HEK293 (cell line): ENCODE data around the gene PHEX.

Experiments
- CTCF ChIA-PET: fragments of 350-600 bp; formaldehyde crosslinking; extraction: SDS; loops from one replicate; lab custom pipeline; 2021; ENCODE audit warnings: antibody characterized with exemption; lab: Yijun Ruan, JAX
- POLR2A ChIA-PET: fragments of 300-600 bp; formaldehyde crosslinking; extraction: SDS; loops from one replicate; lab custom pipeline; 2020; ENCODE audit warnings: antibody characterized with exemption, inconsistent platforms; lab: Yijun Ruan, JAX
- H3K27ac ChIP-seq: fragments of 200-500 bp; sonication (Bioruptor generic); 2 replicates; pipeline ENCODE4 v1.5.1; 2014; ENCODE audit warnings: low read depth, low read length, control low read depth, inconsistent platforms; ENCODE audit errors: extremely low read depth
- H3K36me3 ChIP-seq, 2 experiments: fragments of 200-500 bp in 1 of 2; sonication (Bioruptor generic) in 1 of 2; 1 replicate in 1 of 2; 2 replicates in 1 of 2; pipeline ENCODE4 v1.5.1; 2014 to 2017; ENCODE audit warnings: inconsistent platforms in 2 of 2, low read length in 2 of 2; ENCODE audit not compliant: control insufficient read depth in 2 of 2, insufficient read depth in 1 of 2
- H3K4me1 ChIP-seq: fragments of 200-500 bp; sonication (Bioruptor generic); 2 replicates; pipeline ENCODE4 v1.5.1; 2014; ENCODE audit warnings: mild to moderate bottlenecking, low read length, inconsistent platforms; ENCODE audit not compliant: control insufficient read depth, insufficient read depth
- H3K4me3 ChIP-seq: 2 replicates; pipeline ENCODE4 v1.5.1; 2011; ENCODE audit warnings: low read depth, mild to moderate bottlenecking, control low read depth, low read length, moderate library complexity
- H3K9me3 ChIP-seq: fragments of 200-500 bp; sonication (Bioruptor generic); 2 replicates; pipeline ENCODE4 v1.5.1; 2014; ENCODE audit warnings: low read depth, low read length, inconsistent platforms; ENCODE audit not compliant: control insufficient read depth, insufficient read depth
- BCL11B ChIP-seq: fragments of 450-650 bp; formaldehyde crosslinking; IDR thresholded peaks from 2 replicates; pipeline ENCODE4 v1.5.1; 2016; ENCODE audit warnings: low read depth, missing biosample characterization, missing genetic modification characterization
- EGR2 ChIP-seq: fragments of 450-650 bp; formaldehyde crosslinking; IDR thresholded peaks from 2 replicates; pipeline ENCODE4 v1.5.1; 2016; ENCODE audit warnings: low read depth, missing biosample characterization, missing genetic modification characterization
- MEIS1 ChIP-seq: sonication (generic); formaldehyde crosslinking; IDR thresholded peaks from 2 replicates; pipeline ENCODE4 v1.8.1; 2022; ENCODE audit warnings: missing genetic modification reagents, mild to moderate bottlenecking, borderline replicate concordance
- OVOL3 ChIP-seq: fragments of 450-650 bp; formaldehyde crosslinking; IDR thresholded peaks from 2 replicates; pipeline ENCODE4 v1.5.1; 2016; ENCODE audit warnings: missing biosample characterization, missing genetic modification characterization
- TCF7L2 ChIP-seq: IDR thresholded peaks from 2 replicates; pipeline ENCODE4 v1.6.1; 2011; ENCODE audit warnings: low read depth, mild to moderate bottlenecking, inconsistent platforms, low read length, moderate library complexity, borderline replicate concordance
- ZBTB20 ChIP-seq: fragments of 450-650 bp; formaldehyde crosslinking; IDR thresholded peaks from 2 replicates; pipeline ENCODE4 v1.5.1; 2016; ENCODE audit warnings: missing biosample characterization, missing genetic modification characterization
- ZFP3 ChIP-seq: fragments of 450-650 bp; formaldehyde crosslinking; IDR thresholded peaks from 2 replicates; pipeline ENCODE4 v1.5.1; 2016; ENCODE audit warnings: low read depth, missing biosample characterization, missing genetic modification characterization
- ZFP69B ChIP-seq: fragments of 450-650 bp; formaldehyde crosslinking; IDR thresholded peaks from 2 replicates; pipeline ENCODE4 v1.5.1; 2016; ENCODE audit warnings: missing biosample characterization, missing genetic modification characterization
- ZIC2 ChIP-seq: fragments of 450-650 bp; formaldehyde crosslinking; IDR thresholded peaks from 2 replicates; pipeline ENCODE4 v1.5.1; 2016; ENCODE audit warnings: missing biosample characterization, missing genetic modification characterization
- ZNF112 ChIP-seq: fragments of 450-650 bp; formaldehyde crosslinking; IDR thresholded peaks from 2 replicates; pipeline ENCODE4 v1.5.0; 2017; ENCODE audit warnings: missing biosample characterization, missing genetic modification characterization
- ZNF223 ChIP-seq: fragments of 450-650 bp; formaldehyde crosslinking; IDR thresholded peaks from 2 replicates; pipeline ENCODE4 v1.5.1; 2016; ENCODE audit warnings: missing biosample characterization, missing genetic modification characterization
- ZNF266 ChIP-seq: fragments of 450-650 bp; formaldehyde crosslinking; IDR thresholded peaks from 2 replicates; pipeline ENCODE4 v1.5.1; 2016; ENCODE audit warnings: missing biosample characterization, missing genetic modification characterization, low read depth
- ZNF530 ChIP-seq: fragments of 450-650 bp; formaldehyde crosslinking; IDR thresholded peaks from 2 replicates; pipeline ENCODE4 v1.5.1; 2016; ENCODE audit warnings: low read depth, missing biosample characterization, missing genetic modification characterization
- ZNF621 ChIP-seq: fragments of 450-650 bp; formaldehyde crosslinking; IDR thresholded peaks from 2 replicates; pipeline ENCODE4 v1.5.1; 2017; ENCODE audit warnings: missing biosample characterization, missing genetic modification characterization
- ZNF654 ChIP-seq: fragments of 450-650 bp; formaldehyde crosslinking; IDR thresholded peaks from 2 replicates; pipeline ENCODE4 v1.5.1; 2016; ENCODE audit warnings: low read depth, missing biosample characterization, missing genetic modification characterization
- ZNF658 ChIP-seq: fragments of 450-650 bp; formaldehyde crosslinking; IDR thresholded peaks from 2 replicates; pipeline ENCODE4; 2016; ENCODE audit warnings: missing biosample characterization, missing genetic modification characterization
- ZNF664 ChIP-seq: fragments of 450-650 bp; formaldehyde crosslinking; IDR thresholded peaks from 2 replicates; pipeline ENCODE4 v1.5.1; 2016; ENCODE audit warnings: missing biosample characterization, missing genetic modification characterization
- ZNF747 ChIP-seq: fragments of 450-650 bp; formaldehyde crosslinking; IDR thresholded peaks from 2 replicates; pipeline ENCODE4 v1.5.1; 2016; ENCODE audit warnings: missing biosample characterization, missing genetic modification characterization
- ZNF76 ChIP-seq: fragments of 450-650 bp; formaldehyde crosslinking; IDR thresholded peaks from 2 replicates; pipeline ENCODE4; 2016; ENCODE audit warnings: low read depth, missing biosample characterization, missing genetic modification characterization, borderline replicate concordance
- ZNF792 ChIP-seq: fragments of 450-650 bp; formaldehyde crosslinking; IDR thresholded peaks from 2 replicates; pipeline ENCODE4 v1.5.1; 2016; ENCODE audit warnings: missing biosample characterization, missing genetic modification characterization
- ZNF843 ChIP-seq: fragments of 450-650 bp; formaldehyde crosslinking; IDR thresholded peaks from 2 replicates; pipeline ENCODE4 v1.5.1; 2016; ENCODE audit warnings: missing biosample characterization, missing genetic modification characterization
- TF ChIP-seq, protein P1 (sequence below): fragments of 450-650 bp; IDR thresholded peaks from 2 replicates; pipeline ENCODE4 v1.5.1; 2018; ENCODE audit warnings: missing biosample characterization, missing genetic modification characterization
- TF ChIP-seq, protein P2 (sequence below): fragments of 450-650 bp; formaldehyde crosslinking; IDR thresholded peaks from 2 replicates; pipeline ENCODE4 v1.5.1; 2017; ENCODE audit warnings: missing biosample characterization, missing genetic modification characterization
- TF ChIP-seq, protein P3 (sequence below): fragments of 450-650 bp; formaldehyde crosslinking; IDR thresholded peaks from 2 replicates; pipeline ENCODE4; 2016; ENCODE audit warnings: missing biosample characterization, missing genetic modification characterization
- TF ChIP-seq, protein P4 (sequence below): fragments of 450-650 bp; formaldehyde crosslinking; IDR thresholded peaks from 2 replicates; pipeline ENCODE4 v1.5.1; 2016; ENCODE audit warnings: missing biosample characterization, missing genetic modification characterization
- TF ChIP-seq, protein P5 (sequence below): fragments of 450-650 bp; formaldehyde crosslinking; IDR thresholded peaks from 2 replicates; pipeline ENCODE4 v1.5.1; 2016; ENCODE audit warnings: missing biosample characterization, missing genetic modification characterization
- TF ChIP-seq, protein P6 (sequence below): fragments of 450-650 bp; formaldehyde crosslinking; IDR thresholded peaks from 2 replicates; pipeline ENCODE4 v1.5.1; 2016; ENCODE audit warnings: missing biosample characterization, missing genetic modification characterization, low read depth

The PHEX gene

DNA sequence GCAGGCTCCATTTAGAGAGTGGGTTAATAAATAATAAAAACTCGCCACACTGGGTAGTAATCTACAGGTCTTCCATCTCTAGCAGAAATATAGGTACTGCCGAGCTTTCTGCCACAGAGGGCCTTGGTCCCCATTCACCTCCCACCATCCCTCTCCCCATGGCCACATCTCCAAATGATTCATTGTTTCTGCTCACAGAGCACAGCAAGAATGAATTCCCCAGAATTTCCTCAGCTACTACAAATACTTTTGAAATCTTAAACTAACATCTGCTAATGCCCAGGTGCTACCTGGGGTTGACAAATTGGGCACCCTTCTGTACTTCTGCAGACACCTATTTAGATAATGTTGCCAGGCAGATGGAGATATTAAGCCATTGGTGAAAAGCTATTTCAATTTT is 5.1 kb downstream of the PHEX start:
- Histone ChIP-seq H3K4me1 (0 out of 2 replicates have a peak, but pooled peaks cover 2% of the 10 kb centered on the region), H3K27ac (no peak overlapping the region), H3K4me3 (no peak overlapping the region), H3K9me3 (no peaks in the 10 kb centered on the region), H3K36me3 (no peaks in the 10 kb centered on the region)
- POLR2A ChIA-PET = no interaction called here
- CTCF ChIA-PET = no interaction called here
- TF ChIP-seq ZNF112 (tag by site-specific recombination) (no peak), MEIS1 (CRISPR knock-in tag) (no peak), ZNF747 (no peak), ZNF658 (no peak), ZNF530 (tag by site-specific recombination) (no peak), ZNF223 (tag by site-specific recombination) (no peak), TCF7L2 (no peak), ZNF621 (tag by site-specific recombination) (no peak), ZNF266 (no peak), ZNF654 (tag by site-specific recombination) (no peak), ZIC2 (no peak), ZFP69B (tag by site-specific recombination) (no peak), BCL11B (no peak), ZBTB20 (tag by site-specific recombination) (no peak), OVOL3 (tag by site-specific recombination) (no peak)
- TF ChIP-seq, protein P1, sequence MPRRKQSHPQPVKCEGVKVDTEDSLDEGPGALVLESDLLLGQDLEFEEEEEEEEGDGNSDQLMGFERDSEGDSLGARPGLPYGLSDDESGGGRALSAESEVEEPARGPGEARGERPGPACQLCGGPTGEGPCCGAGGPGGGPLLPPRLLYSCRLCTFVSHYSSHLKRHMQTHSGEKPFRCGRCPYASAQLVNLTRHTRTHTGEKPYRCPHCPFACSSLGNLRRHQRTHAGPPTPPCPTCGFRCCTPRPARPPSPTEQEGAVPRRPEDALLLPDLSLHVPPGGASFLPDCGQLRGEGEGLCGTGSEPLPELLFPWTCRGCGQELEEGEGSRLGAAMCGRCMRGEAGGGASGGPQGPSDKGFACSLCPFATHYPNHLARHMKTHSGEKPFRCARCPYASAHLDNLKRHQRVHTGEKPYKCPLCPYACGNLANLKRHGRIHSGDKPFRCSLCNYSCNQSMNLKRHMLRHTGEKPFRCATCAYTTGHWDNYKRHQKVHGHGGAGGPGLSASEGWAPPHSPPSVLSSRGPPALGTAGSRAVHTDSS (tag by site-specific recombination) = no peak
- TF ChIP-seq, protein P2, sequence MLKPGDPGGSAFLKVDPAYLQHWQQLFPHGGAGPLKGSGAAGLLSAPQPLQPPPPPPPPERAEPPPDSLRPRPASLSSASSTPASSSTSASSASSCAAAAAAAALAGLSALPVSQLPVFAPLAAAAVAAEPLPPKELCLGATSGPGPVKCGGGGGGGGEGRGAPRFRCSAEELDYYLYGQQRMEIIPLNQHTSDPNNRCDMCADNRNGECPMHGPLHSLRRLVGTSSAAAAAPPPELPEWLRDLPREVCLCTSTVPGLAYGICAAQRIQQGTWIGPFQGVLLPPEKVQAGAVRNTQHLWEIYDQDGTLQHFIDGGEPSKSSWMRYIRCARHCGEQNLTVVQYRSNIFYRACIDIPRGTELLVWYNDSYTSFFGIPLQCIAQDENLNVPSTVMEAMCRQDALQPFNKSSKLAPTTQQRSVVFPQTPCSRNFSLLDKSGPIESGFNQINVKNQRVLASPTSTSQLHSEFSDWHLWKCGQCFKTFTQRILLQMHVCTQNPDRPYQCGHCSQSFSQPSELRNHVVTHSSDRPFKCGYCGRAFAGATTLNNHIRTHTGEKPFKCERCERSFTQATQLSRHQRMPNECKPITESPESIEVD (tag by site-specific recombination) = no peak
- TF ChIP-seq, protein P3, sequence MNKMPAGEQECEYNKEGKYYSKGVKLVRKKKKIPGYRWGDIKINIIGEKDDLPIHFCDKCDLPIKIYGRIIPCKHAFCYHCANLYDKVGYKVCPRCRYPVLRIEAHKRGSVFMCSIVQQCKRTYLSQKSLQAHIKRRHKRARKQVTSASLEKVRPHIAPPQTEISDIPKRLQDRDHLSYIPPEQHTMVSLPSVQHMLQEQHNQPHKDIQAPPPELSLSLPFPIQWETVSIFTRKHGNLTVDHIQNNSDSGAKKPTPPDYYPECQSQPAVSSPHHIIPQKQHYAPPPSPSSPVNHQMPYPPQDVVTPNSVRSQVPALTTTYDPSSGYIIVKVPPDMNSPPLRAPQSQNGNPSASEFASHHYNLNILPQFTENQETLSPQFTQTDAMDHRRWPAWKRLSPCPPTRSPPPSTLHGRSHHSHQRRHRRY (tag by site-specific recombination) = no peak
- TF ChIP-seq, protein P4, sequence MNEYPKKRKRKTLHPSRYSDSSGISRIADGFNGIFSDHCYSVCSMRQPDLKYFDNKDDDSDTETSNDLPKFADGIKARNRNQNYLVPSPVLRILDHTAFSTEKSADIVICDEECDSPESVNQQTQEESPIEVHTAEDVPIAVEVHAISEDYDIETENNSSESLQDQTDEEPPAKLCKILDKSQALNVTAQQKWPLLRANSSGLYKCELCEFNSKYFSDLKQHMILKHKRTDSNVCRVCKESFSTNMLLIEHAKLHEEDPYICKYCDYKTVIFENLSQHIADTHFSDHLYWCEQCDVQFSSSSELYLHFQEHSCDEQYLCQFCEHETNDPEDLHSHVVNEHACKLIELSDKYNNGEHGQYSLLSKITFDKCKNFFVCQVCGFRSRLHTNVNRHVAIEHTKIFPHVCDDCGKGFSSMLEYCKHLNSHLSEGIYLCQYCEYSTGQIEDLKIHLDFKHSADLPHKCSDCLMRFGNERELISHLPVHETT (tag by site-specific recombination) = no peak
- TF ChIP-seq, protein P5, sequence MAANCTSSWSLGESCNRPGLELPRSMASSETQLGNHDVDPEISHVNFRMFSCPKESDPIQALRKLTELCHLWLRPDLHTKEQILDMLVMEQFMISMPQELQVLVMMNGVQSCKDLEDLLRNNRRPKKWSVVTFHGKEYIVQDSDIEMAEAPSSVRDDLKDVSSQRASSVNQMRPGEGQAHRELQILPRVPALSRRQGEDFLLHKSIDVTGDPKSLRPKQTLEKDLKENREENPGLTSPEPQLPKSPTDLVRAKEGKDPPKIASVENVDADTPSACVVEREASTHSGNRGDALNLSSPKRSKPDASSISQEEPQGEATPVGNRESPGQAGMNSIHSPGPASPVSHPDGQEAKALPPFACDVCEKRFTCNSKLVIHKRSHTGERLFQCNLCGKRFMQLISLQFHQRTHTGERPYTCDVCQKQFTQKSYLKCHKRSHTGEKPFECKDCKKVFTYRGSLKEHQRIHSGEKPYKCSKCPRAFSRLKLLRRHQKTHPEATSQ (tag by site-specific recombination) = no peak

DNA sequence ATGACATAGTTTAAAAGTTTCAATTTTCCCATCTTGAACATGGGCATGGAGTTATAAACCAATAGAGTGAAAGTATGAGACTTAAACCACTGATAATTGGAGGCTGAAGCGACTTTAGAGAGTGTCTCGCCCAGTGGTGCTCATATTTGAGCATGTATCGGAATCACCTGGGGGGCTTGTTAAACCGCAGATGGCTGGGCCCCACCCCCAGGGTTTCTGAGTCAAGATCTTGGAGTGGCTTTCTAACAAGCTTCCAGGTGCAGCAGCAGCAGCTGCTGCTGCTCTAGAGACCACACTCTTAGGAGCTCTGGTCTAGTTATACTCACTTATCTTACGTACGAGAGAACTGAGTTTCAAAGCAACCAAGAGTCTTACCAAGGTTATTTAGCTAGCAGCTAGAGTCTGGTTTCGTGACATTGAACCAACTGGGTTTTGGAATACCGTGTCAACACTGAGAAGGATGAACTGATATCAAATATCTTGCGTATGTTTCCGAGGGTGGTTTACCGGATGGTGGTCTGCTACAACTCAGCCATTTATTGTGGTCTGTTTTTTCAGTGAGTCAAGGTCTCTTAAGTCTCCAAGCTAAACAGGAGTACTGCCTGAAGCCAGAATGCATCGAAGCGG is 5.9 kb downstream of the PHEX start:
- CTCF ChIA-PET = no interaction called here
- POLR2A ChIA-PET = no interaction called here
- TF ChIP-seq ZNF76 (tag by site-specific recombination) (no peak), ZNF843 (no peak), ZNF792 (no peak), ZNF664 (no peak), ZFP3 (tag by site-specific recombination) (no peak), EGR2 (tag by site-specific recombination) (no peak)
- TF ChIP-seq, protein P6, sequence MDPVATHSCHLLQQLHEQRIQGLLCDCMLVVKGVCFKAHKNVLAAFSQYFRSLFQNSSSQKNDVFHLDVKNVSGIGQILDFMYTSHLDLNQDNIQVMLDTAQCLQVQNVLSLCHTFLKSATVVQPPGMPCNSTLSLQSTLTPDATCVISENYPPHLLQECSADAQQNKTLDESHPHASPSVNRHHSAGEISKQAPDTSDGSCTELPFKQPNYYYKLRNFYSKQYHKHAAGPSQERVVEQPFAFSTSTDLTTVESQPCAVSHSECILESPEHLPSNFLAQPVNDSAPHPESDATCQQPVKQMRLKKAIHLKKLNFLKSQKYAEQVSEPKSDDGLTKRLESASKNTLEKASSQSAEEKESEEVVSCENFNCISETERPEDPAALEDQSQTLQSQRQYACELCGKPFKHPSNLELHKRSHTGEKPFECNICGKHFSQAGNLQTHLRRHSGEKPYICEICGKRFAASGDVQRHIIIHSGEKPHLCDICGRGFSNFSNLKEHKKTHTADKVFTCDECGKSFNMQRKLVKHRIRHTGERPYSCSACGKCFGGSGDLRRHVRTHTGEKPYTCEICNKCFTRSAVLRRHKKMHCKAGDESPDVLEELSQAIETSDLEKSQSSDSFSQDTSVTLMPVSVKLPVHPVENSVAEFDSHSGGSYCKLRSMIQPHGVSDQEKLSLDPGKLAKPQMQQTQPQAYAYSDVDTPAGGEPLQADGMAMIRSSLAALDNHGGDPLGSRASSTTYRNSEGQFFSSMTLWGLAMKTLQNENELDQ (tag by site-specific recombination) = no peak

More for the DNA sequence above, 5.9 kb downstream of the PHEX start:
- Histone ChIP-seq H3K36me3 (no peaks in the 10 kb centered on the region), H3K9me3 (no peaks in the 10 kb centered on the region), H3K4me3 (no peak overlapping the region), H3K4me1 (0 out of 2 replicates have a peak, but pooled peaks cover 2% of the 10 kb centered on the region), H3K27ac (no peak overlapping the region)
